ENCODE data around the gene MED6.

MED6 gene

GRCh38 chr14:70600382-70601157, at the start of gene MED6:
TSS of gene MED6 (minus strand) at chr14:70600655. CDS start at chr14:70600637, 18 bp downstream.
- DNase-seq: peak; percentile 88

GRCh38 chr14:70649803-70650202, 49.3 kb upstream of the MED6 start:
- DNase-seq: no peak

GRCh38 chr14:70648346-70648745, 47.9 kb upstream of the MED6 start:
- DNase-seq: no peak

- no peak for DNase-seq
Observed at GRCh38 chr14:70646705-70647104, 46.2 kb upstream of the MED6 start.

GRCh38 chr14:70645892-70646291, 45.4 kb upstream of the MED6 start:
- no peak for DNase-seq

- no peak for DNase-seq
Observed at GRCh38 chr14:70643967-70644366, 43.5 kb upstream of the MED6 start.

GRCh38 chr14:70642303-70643235, 42.1 kb upstream of the MED6 start:
- no peak for DNase-seq

- no peak for DNase-seq
Observed at GRCh38 chr14:70641548-70642302, 41.3 kb upstream of the MED6 start, which contains the start of gene TTC9. TSS of gene TTC9 (plus strand) at chr14:70641916. CDS start at chr14:70642130, 214 bp downstream.

- no peak for DNase-seq
Observed at GRCh38 chr14:70640938-70641547, 40.6 kb upstream of the MED6 start.

GRCh38 chr14:70638416-70638815, 38.0 kb upstream of the MED6 start:
- no peak for DNase-seq

- no peak for DNase-seq
Observed at GRCh38 chr14:70635971-70636595, 35.6 kb upstream of the MED6 start.

GRCh38 chr14:70631948-70632347, 31.5 kb upstream of the MED6 start:
- no peak for DNase-seq

- DNase-seq: no peak
Observed at GRCh38 chr14:70624972-70625371, 24.5 kb upstream of the MED6 start.

- DNase-seq: no peak
Observed at GRCh38 chr14:70622111-70622712, 21.8 kb upstream of the MED6 start.

GRCh38 chr14:70619708-70620107, 19.3 kb upstream of the MED6 start:
- DNase-seq: no peak

- no peak for DNase-seq
Observed at GRCh38 chr14:70618314-70618713, 17.9 kb upstream of the MED6 start.

GRCh38 chr14:70616646-70617045, 16.2 kb upstream of the MED6 start:
- no peak for DNase-seq

- DNase-seq: no peak
Observed at GRCh38 chr14:70611216-70611615, 10.8 kb upstream of the MED6 start.

- no peak for DNase-seq
Observed at GRCh38 chr14:70602254-70602653, 1.8 kb upstream of the MED6 start.

- DNase-seq: no peak
Observed at GRCh38 chr14:70601162-70601561, 707 bp upstream of the MED6 start.

GRCh38 chr14:70599345-70599744, 1.1 kb downstream of the MED6 start:
- no peak for DNase-seq

- DNase-seq: no peak
Observed at GRCh38 chr14:70597731-70598130, 2.7 kb downstream of the MED6 start.

Measured in amniotic stem cell (primary cell).